HEK293T (cell line): Measurements from ENCODE around the gene ME3.

Source experiments
- CTCF ChIA-PET: fragments of 350-600 bp; formaldehyde crosslinking; extraction: SDS; loops from one replicate; lab custom pipeline; 2021; ENCODE audit warnings: antibody characterized with exemption, inconsistent platforms; lab: Yijun Ruan, JAX
- POLR2A ChIA-PET: fragments of 350-600 bp; formaldehyde crosslinking; extraction: SDS; loops from one replicate; lab custom pipeline; 2020; ENCODE audit warnings: antibody characterized with exemption, inconsistent platforms; lab: Yijun Ruan, JAX
- DNase-seq: peaks from one replicate; pipeline ENCODE4 v3.0.0; 2012; ENCODE audit warnings: mixed read lengths; ENCODE audit errors: extremely low spot score
- ARNT ChIP-seq: fragments of 450-650 bp; IDR thresholded peaks from 2 replicates; pipeline ENCODE4 v1.6.1; 2017; ENCODE audit warnings: mild to moderate bottlenecking
- BHLHE40 ChIP-seq: fragments of 450-650 bp; IDR thresholded peaks from 2 replicates; pipeline ENCODE4 v1.6.1; 2016; ENCODE audit warnings: mild to moderate bottlenecking, moderate library complexity, borderline replicate concordance
- CTBP1 ChIP-seq: fragments of 450-650 bp; IDR thresholded peaks from 2 replicates; pipeline ENCODE4 v1.6.1; 2016; ENCODE audit warnings: borderline replicate concordance
- ELF4 ChIP-seq: fragments of 450-650 bp; IDR thresholded peaks from 2 replicates; pipeline ENCODE4 v1.6.1; 2017; ENCODE audit warnings: antibody characterized with exemption
- FOXA1 ChIP-seq: fragments of 450-650 bp; IDR thresholded peaks from 2 replicates; pipeline ENCODE4 v1.6.1; 2016; ENCODE audit warnings: mild to moderate bottlenecking
- FOXK2 ChIP-seq: fragments of 450-650 bp; IDR thresholded peaks from 2 replicates; pipeline ENCODE4 v1.6.1; 2016; ENCODE audit warnings: mild to moderate bottlenecking
- FOXM1 ChIP-seq: fragments of 450-650 bp; IDR thresholded peaks from 2 replicates; pipeline ENCODE4 v1.6.1; 2017; ENCODE audit warnings: mild to moderate bottlenecking, borderline replicate concordance
- HDGF ChIP-seq: fragments of 450-650 bp; IDR thresholded peaks from 2 replicates; pipeline ENCODE4 v1.6.1; 2017; ENCODE audit warnings: antibody characterized with exemption, borderline replicate concordance
- L3MBTL2 ChIP-seq: fragments of 450-650 bp; conservative IDR thresholded peaks from 2 replicates; pipeline ENCODE4 v1.6.1; 2016; ENCODE audit warnings: mild to moderate bottlenecking
- LEF1 ChIP-seq: fragments of 450-650 bp; IDR thresholded peaks from 2 replicates; pipeline ENCODE4 v1.6.1; 2017; ENCODE audit warnings: mild to moderate bottlenecking, borderline replicate concordance
- NFRKB ChIP-seq: fragments of 450-650 bp; IDR thresholded peaks from 2 replicates; pipeline ENCODE4 v1.6.1; 2016; ENCODE audit warnings: mild to moderate bottlenecking, moderate library complexity
- PKNOX1 ChIP-seq: fragments of 450-650 bp; IDR thresholded peaks from 2 replicates; pipeline ENCODE4 v1.6.1; 2016
- SP1 ChIP-seq: fragments of 450-650 bp; IDR thresholded peaks from 2 replicates; pipeline ENCODE4 v1.6.1; 2017
- SUZ12 ChIP-seq: fragments of 450-650 bp; IDR thresholded peaks from 2 replicates; pipeline ENCODE4 v1.6.1; 2016; ENCODE audit warnings: mild to moderate bottlenecking
- TARDBP ChIP-seq: fragments of 450-650 bp; IDR thresholded peaks from 2 replicates; pipeline ENCODE4 v1.6.1; 2016
- ZNF384 ChIP-seq: fragments of 450-650 bp; IDR thresholded peaks from 2 replicates; pipeline ENCODE4 v1.6.1; 2016

ME3 gene

GRCh38 chr11:86497310-86497709, 175.1 kb downstream of the ME3 start:
- TF ChIP-seq SP1 (no peak), ARNT (no peak)

DNA sequence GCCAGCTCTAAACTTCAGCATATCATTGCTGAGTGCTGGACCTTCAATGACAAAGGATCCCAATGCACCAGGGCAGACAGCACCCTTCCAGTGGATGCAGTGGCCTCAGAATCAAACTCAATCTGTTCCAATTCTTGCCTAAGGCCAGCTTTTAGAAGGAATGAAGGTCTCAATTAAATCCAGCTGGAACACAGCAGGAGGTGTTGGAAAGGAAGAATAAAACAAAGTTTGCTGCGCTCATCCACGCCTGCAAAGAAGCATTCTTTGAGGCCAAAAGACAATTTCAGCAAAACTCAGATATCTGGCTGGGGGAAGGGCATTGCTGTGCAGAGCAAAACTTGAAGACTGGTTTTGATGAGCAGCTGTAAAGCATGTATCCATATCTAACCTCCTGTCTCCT, 177.1 kb downstream of the ME3 start:
- CTCF ChIA-PET = interaction anchor here (1.1 kb wide), 1 partner anchor 14 kb away, joined by 3 read pairs; no protein-coding TSS in a partner anchor
- DNase-seq = no peak
- POLR2A ChIA-PET = no interaction called here
- TF ChIP-seq HDGF = no peak
- no peak for TF ChIP-seq SUZ12
- no peak for TF ChIP-seq FOXA1
- no peak for TF ChIP-seq ELF4
- no peak for TF ChIP-seq ZNF384
- no peak for TF ChIP-seq BHLHE40
- TF ChIP-seq NFRKB = no peak
- no peak for TF ChIP-seq L3MBTL2
- TF ChIP-seq CTBP1 = no peak
- no peak for TF ChIP-seq TARDBP
- no peak for TF ChIP-seq PKNOX1
- no peak for TF ChIP-seq FOXK2
- no peak for TF ChIP-seq ARNT
- no peak for TF ChIP-seq LEF1

More at GRCh38 chr11:86497310-86497709, 175.1 kb downstream of the ME3 start:
- no peak for DNase-seq
- POLR2A ChIA-PET = interaction anchor here (0.7 kb wide), 1 partner anchor 9 kb away, joined by 3 read pairs; no protein-coding TSS in a partner anchor
- CTCF ChIA-PET = interaction anchor here (1.3 kb wide), 1 partner anchor 18 kb away, joined by 3 read pairs; no protein-coding TSS in a partner anchor

- CTCF ChIA-PET = interaction anchor here (0.7 kb wide), 1 partner anchor 80 kb away, joined by 3 read pairs; no protein-coding TSS in a partner anchor
- DNase-seq = no peak
- POLR2A ChIA-PET = no interaction called here
- TF ChIP-seq PKNOX1 = no peak
- TF ChIP-seq FOXM1 = no peak
- TF ChIP-seq SP1 = no peak
- no peak for TF ChIP-seq FOXK2
- TF ChIP-seq L3MBTL2 = no peak
- TF ChIP-seq CTBP1 = no peak
Measured at GRCh38 chr11:86492370-86493010, 179.9 kb downstream of the ME3 start.

GRCh38 chr11:86491027-86491426, 181.4 kb downstream of the ME3 start:
- TF ChIP-seq TARDBP (no peak), L3MBTL2 (no peak), BHLHE40 (no peak), FOXA1 (no peak), SUZ12 (no peak), FOXM1 (no peak), FOXK2 (no peak), HDGF (no peak)
- ChIA-PET CTCF (interaction anchor here (0.6 to 1.5 kb wide), 3 partner anchors 22 to 126 kb away, joined by 3 to 7 read pairs (median 5); no protein-coding TSS in a partner anchor), POLR2A (no interaction called here)
- no peak for DNase-seq

GRCh38 chr11:86490582-86490981, 181.8 kb downstream of the ME3 start:
- CTCF ChIA-PET = interaction anchor here (0.6 to 1.5 kb wide), 2 partner anchors 22 to 127 kb away, joined by 5 to 7 read pairs; no protein-coding TSS in a partner anchor
- DNase-seq = no peak

GRCh38 chr11:86489442-86489841, 183.0 kb downstream of the ME3 start:
- POLR2A ChIA-PET = no interaction called here
- CTCF ChIA-PET = no interaction called here
- TF ChIP-seq ARNT = no peak
- TF ChIP-seq SUZ12 = no peak
- no peak for TF ChIP-seq BHLHE40
- no peak for TF ChIP-seq SP1
- no peak for TF ChIP-seq LEF1
- no peak for TF ChIP-seq HDGF
- TF ChIP-seq FOXA1 = no peak
- TF ChIP-seq NFRKB = no peak
- TF ChIP-seq L3MBTL2 = no peak
- no peak for TF ChIP-seq CTBP1
- TF ChIP-seq FOXM1 = no peak
- TF ChIP-seq ELF4 = no peak
- TF ChIP-seq TARDBP = no peak
- TF ChIP-seq ZNF384 = no peak
- no peak for TF ChIP-seq FOXK2
- no peak for TF ChIP-seq PKNOX1
- no peak for DNase-seq

More at GRCh38 chr11:86490582-86490981, 181.8 kb downstream of the ME3 start:
- POLR2A ChIA-PET = no interaction called here
- TF ChIP-seq L3MBTL2 (no peak), ELF4 (no peak), TARDBP (no peak), PKNOX1 (no peak), SP1 (no peak), ARNT (no peak), CTBP1 (no peak), BHLHE40 (no peak)
